Hematopoietic multipotent progenitor cell treated with erythropoietin and hydrocortisone succinate and interleukin-3 and kit ligand, for 17 days (in vitro differentiated cells): ENCODE results near the gene PITX3.
"Not testable (repeated sequence)": the region's sequence is repeated elsewhere in the genome, so short reads cannot be mapped to it uniquely, and the experiment has no call there.

ENCODE experiments used
- DNase-seq: peaks from one replicate; pipeline ENCODE4 v3.0.0-alpha.2; 2015; ENCODE audit warnings: low spot score

Gene PITX3

GRCh38 chr10:102255404-102255803 lies 14.1 kb upstream of the PITX3 start:
- no peak for DNase-seq

GRCh38 chr10:102254426-102254825 lies 13.1 kb upstream of the PITX3 start:
- no peak for DNase-seq

- not testable (repeated sequence) for DNase-seq
These were observed 11.2 kb upstream of the PITX3 start for GRCh38 chr10:102252508-102252907.

GRCh38 chr10:102247734-102248133 lies 6.4 kb upstream of the PITX3 start:
- DNase-seq: no peak

GRCh38 chr10:102246261-102246660 lies 4.9 kb upstream of the PITX3 start:
- peak; percentile 37 for DNase-seq

- DNase-seq: no peak
These were observed 4.6 kb upstream of the PITX3 start for GRCh38 chr10:102245932-102246251.

- peak; percentile 99 for DNase-seq
These were observed 4.0 kb upstream of the PITX3 start, which contains the start of gene GBF1 for GRCh38 chr10:102245082-102245931. GBF1 (plus strand) TSS chr10:102245532; CDS start chr10:102258939, 13,407 bp downstream.

- DNase-seq: no peak
These were observed 2.0 kb upstream of the PITX3 start for GRCh38 chr10:102243309-102243708.

GRCh38 chr10:102242118-102242485 lies 790 bp upstream of the PITX3 start:
- no peak for DNase-seq

GRCh38 chr10:102241032-102241443 lies 274 bp downstream of the PITX3 start:
- DNase-seq: no peak

- DNase-seq: no peak
These were observed 763 bp downstream of the PITX3 start for GRCh38 chr10:102240467-102241031.

GRCh38 chr10:102237711-102238252 lies 3.5 kb downstream of the PITX3 start:
- no peak for DNase-seq

- no peak for DNase-seq
These were observed 5.3 kb downstream of the PITX3 start for GRCh38 chr10:102236006-102236405.

- no peak for DNase-seq
These were observed 5.8 kb downstream of the PITX3 start for GRCh38 chr10:102235598-102235920.

GRCh38 chr10:102234888-102235597 lies 6.3 kb downstream of the PITX3 start:
- no peak for DNase-seq

- DNase-seq: no peak
These were observed 7.3 kb downstream of the PITX3 start for GRCh38 chr10:102233997-102234396.

- DNase-seq: peak; percentile 68
These were observed 9.7 kb downstream of the PITX3 start for GRCh38 chr10:102231357-102232318.

GRCh38 chr10:102230861-102231356 lies 10.4 kb downstream of the PITX3 start:
- DNase-seq: no peak

GRCh38 chr10:102230264-102230860 lies 10.9 kb downstream of the PITX3 start:
- DNase-seq: peak; percentile 22

- DNase-seq: peak; percentile 86
These were observed 11.5 kb downstream of the PITX3 start for GRCh38 chr10:102229810-102230263.

- no peak for DNase-seq
These were observed 14.3 kb downstream of the PITX3 start for GRCh38 chr10:102227050-102227449.
